Fibroblast of skin of right quadriceps (primary cell): Measurements from ENCODE around the gene RRBP1.

Experiments
- DNase-seq: peaks from one replicate; pipeline ENCODE4 v3.0.0-alpha.2; 2013

Gene RRBP1

DNA sequence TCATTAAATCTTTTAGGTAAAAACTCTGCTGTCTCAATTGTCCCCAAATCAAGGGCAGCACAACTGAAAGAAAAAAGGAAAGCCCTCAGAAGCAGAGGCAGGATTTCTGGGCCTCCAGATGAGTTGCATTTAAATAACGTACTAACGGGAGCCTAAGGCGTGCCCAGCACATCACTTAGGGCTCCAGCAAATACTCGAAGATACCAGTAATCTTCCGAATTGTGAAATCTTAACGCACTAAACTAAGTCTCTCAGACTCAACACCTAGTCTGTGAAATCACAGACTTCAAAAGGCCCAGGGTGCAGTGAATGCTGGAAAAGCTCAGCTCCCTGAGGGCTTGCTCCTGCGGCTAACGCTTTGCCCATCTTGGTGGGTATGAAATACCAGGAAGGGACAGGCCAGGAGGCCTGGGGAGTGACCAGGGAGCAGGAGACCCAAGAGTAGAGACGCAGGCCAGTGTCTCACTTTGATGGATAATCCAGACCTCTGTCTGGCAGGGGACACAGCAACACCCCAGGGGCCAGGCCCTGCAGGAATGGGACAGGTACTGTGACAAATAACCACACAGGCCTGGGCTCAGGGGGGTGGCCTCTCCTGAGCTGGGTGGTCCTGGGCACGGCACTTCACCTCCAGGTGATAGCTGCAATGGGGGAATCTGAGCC lies 36.4 kb downstream of the RRBP1 start:
- no peak for DNase-seq

DNA sequence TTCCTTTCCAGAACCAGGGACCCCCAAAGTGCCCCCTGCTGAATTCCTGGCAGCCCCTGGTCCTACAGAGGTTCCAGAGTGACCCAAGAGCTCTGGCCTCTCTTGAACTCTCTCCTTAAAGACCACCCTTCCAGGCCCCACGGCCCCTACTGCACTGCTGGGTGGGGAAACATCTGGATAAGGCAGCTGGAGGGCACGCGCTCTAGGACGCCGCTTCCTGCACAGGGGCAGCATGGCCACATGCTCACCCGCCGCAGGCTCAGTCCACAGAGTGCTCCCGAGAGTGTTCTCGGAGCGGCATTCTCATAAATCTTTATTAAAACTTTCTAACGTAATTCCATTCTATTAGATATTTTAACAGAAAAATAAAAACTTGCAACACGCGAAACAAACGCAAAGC lies 37.0 kb downstream of the RRBP1 start:
- no peak for DNase-seq

GRCh38 chr20:17644451-17644850 lies 37.6 kb downstream of the RRBP1 start:
- no peak for DNase-seq

DNA sequence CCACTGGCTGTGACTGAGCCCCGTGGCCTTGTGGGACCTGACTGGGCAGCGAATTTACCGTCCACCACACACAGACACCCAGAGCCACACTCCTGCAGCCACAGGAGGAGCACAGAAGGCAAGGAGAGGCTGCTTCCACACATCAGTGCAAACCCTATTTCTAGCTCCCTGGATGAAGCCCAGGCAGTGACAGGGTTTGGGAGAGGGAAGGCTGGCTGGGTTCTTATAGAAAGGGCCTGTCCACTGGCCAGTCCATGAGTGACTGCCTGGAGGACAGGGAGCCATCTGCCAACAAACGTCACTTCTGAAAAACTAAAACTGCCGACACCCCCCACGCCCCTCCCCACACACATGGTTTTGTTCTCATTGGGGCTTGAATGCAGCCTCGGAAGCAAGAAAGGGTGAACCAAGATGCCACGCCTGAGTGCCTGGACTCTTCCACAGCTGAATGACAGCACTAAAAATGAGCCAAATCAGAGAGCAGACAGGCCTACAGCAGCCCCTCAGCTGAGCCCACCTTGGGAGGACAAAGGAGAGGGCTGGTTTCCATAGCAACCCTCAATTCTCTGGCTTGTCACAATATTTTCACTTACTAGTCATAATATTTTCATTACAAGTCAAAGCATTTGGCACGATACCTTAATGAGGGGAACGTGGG lies 38.4 kb downstream of the RRBP1 start:
- no peak for DNase-seq

GRCh38 chr20:17642404-17643269 lies 39.4 kb downstream of the RRBP1 start:
- DNase-seq = no peak

DNA sequence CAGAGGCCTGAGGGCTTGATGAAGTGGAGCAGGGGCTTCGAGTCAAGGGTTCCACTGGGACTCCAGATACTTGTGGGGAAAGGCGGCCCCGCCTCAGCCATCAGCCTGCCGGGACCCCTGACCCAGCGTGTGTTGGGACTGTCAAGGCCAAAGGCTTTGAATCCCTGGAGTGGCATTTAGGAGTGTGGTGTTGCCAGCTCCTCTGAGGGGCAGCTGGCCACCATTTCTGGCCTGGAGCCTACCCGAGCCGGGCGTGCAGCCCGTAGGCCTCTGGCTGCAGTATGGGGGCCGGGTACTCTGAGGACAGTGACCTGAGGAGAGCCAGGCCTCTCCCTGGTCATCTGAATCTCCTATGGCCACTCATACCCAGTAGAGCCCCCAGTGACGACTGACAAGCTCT lies 40.0 kb downstream of the RRBP1 start:
- DNase-seq = no peak

- DNase-seq = no peak
These were observed 40.5 kb downstream of the RRBP1 start for GRCh38 chr20:17641520-17641964.

GRCh38 chr20:17640875-17641378 lies 41.1 kb downstream of the RRBP1 start:
- DNase-seq = no peak

- no peak for DNase-seq
These were observed 41.7 kb downstream of the RRBP1 start for GRCh38 chr20:17640146-17640874.

- DNase-seq = no peak
These were observed 43.1 kb downstream of the RRBP1 start for GRCh38 chr20:17638835-17639407.

DNA sequence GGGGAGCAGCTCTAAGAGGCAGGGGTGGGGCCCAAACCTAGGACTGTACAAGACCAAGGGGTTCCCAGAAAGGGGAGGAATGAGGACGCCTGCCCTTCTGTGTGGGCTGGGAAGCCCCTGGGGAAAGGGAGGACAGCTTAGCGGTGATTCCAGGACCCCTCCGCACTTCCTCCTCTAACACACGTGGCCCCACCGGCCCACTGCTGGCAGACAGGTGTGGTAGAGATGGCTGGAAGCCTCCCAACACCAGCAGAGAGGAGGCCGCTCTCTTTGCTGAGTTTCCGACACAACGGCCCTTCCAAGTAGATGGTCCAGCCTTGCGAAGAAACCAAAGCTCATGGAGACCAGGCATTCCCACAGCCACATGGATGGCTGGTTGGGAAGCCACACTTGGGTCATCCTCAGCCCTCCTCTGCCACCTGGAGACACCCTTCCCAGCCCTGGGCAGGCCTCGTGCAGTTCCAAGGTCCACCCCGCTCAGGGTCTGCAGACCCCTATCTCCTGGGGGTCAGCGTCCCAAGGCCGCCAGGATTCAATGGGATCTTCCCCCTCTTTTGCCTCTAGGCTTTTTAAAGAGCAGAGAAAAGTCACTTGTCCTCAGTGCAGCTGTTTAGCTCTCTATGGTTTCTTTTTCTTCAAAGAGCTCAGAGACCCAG lies 43.9 kb downstream of the RRBP1 start:
- no peak for DNase-seq

GRCh38 chr20:17637413-17637780 lies 44.6 kb downstream of the RRBP1 start:
- no peak for DNase-seq

DNA sequence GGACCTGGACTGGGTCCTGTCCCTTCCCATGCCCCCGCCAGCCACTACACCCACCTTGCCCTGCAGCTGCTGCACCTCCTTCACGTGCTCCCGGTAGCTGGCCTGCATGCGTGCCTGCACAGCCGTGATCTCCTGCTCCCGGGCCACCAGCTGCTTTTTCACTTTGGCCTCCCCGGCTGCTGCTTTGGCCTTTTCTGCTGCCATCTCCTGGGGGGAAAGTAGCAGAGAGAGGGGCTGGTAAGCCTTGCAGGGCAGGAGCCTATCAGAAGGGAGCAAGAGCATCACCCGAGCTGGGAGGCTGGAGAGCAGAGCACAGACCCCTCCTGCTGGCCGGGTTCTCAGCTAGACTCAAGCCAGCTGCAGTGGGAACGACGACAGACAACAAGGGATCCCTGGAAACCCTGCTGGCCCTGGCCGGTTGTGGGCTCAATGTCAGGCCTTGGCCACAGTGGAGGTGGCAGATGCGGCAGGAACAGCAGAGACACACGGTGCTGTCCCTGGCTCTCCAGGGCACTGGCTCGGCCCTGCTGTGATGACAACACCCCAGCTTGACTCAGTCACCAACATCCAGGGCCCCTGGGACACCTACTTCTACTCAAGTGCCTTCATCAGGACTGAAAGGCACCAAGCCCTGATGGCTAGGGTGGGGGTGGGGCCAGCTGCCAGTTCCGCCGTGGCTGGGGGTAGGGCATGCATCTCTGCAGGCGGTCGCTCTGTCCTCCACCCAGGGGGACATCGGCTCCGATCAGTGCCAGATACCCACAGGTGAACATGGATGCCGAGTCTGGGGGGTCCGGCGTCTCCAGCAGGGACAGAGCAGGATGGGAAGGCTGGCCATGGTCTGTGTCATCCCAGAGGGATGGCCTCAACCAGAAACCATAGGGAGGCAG lies 45.3 kb downstream of the RRBP1 start:
- no peak for DNase-seq

DNA sequence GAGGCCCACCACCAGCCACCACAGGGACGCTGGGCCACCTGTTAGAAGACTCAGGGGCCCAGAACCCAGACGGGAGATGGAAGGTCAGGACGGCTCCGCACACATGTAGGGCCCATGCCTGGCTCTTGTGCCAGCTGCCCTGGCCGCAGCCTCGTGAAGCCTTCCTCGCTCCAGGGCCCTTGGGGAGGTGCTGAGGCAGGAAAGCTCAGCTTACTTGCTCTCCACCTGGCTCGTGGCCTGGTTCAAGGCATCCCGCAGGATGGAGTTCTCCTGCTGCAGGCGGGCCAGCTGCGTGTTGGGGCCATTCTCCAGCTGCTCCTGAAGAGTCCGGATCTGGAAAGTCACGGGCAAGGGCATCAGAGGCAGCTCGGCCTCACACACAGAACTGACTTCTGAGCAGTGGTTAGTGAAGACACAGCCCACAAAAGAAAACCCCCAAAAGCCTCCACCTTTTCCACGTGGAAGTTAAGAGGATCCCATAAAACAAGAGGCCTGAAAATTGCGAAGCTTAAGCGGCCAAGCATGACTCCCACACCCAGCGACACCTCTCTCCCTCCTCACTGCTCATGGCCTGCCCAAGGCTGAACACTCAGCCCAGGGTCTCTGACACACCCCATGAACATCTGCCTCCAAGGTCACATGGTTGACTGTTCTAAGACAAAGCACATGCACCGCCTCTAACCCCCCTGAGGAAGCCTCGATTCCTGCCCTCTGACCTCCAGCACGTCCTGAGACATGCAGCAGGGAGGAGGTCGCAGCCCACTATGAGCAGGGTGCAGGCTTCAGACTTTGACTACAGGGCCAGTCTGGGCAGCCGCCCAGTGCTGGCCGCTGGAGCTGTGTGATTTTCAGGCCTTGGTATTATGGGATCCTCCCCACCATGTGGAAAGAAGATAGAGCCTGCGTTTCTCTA lies 46.5 kb downstream of the RRBP1 start:
- no peak for DNase-seq

DNA sequence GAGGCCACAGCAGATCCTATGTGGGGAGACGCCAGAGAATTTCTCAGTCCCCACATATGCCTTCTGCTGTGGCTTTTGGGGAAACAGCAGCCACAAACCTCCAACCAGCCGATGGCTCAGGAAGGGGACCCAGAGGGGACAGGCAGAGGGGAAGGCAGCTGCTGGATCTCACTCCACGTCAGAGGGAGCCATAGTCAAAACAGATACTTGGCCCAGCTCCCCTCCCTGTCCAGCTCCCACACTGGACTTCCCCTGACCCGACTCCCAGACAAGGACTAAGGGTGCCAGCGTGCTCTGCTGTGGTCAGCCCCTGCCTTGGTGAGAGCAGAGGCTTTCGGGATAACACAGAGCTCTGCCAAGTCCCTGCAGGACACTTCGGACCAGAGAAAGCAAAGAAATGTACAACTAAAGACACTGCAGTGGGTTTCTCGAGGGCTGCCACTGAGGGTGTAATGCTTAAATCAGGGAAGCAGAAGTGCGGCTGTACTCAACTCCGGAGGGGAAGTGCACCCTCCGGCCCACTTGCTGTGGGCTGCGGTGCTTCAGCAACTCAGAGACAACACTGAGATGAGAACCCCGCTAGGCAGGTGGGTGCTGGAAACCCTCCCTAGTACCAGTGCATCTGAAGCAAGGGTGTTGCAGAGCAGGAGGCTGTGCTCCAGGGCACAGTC lies 47.2 kb downstream of the RRBP1 start:
- no peak for DNase-seq

GRCh38 chr20:17633850-17634500 lies 48.1 kb downstream of the RRBP1 start:
- no peak for DNase-seq

GRCh38 chr20:17633221-17633849 lies 48.7 kb downstream of the RRBP1 start:
- DNase-seq = no peak
